ENCODE data around the gene GGA3.
"Not testable (repeated sequence)": the region's sequence is repeated elsewhere in the genome, so short reads cannot be mapped to it uniquely, and the experiment has no call there.

Gene GGA3

DNA sequence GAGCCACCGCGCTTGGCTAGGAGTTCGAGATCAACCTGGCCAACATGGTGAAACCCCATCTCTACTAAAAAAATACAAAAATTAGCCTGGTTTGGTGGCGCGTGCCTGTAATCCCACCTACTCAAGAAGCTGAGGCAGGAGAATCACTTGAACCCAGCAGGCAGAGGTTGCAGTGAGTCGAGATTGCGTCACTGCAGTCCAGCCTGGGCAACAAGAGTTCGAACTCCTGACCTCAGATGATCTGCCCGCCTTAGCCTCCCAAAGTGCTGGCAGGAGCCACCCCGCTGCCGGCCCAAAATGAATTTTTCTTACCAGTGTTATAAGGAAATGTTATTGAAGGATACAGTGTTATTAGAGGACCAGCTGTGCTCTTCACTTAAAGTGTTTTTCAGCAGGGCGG lies 53.6 kb downstream of the GGA3 start:
- no peak for DNase-seq

DNA sequence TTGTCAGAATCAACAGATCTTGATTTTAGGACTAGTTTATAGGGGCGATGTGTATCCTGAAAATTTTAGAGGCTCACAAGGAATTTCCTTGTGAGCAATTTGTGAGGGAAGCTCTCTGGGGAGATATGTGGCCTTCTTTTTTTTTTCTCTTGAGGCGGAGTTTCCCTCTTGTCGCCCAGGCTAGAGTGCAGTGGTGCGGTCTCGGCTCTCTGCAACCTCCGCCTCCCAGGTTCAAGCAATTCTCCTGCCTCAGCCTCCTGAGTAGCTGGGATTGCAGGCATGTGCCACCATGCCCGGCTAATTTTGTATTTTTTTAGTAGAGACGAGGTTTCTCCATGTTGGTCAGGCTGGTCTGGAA lies 54.4 kb downstream of the GGA3 start:
- DNase-seq: not testable (repeated sequence)

DNA sequence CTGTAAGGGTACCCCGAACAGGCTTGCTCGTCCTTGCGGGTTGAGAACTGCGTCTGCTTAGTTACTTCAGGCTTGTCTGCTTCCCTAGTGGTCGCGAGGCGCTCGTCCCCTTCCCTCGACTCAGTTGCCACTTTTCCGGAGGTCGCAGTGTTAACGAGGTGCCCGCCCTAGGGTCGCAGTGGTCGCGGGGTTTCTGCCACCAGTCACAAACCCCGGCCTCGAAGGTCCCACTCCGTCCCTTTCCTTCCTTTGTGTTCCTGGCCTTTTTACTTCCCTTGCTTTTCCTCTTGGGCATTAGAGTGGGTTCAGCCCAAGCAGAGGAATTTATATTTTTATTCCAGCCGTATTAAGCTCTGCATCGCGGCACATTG lies 55.6 kb downstream of the GGA3 start:
- DNase-seq: no peak

DNA sequence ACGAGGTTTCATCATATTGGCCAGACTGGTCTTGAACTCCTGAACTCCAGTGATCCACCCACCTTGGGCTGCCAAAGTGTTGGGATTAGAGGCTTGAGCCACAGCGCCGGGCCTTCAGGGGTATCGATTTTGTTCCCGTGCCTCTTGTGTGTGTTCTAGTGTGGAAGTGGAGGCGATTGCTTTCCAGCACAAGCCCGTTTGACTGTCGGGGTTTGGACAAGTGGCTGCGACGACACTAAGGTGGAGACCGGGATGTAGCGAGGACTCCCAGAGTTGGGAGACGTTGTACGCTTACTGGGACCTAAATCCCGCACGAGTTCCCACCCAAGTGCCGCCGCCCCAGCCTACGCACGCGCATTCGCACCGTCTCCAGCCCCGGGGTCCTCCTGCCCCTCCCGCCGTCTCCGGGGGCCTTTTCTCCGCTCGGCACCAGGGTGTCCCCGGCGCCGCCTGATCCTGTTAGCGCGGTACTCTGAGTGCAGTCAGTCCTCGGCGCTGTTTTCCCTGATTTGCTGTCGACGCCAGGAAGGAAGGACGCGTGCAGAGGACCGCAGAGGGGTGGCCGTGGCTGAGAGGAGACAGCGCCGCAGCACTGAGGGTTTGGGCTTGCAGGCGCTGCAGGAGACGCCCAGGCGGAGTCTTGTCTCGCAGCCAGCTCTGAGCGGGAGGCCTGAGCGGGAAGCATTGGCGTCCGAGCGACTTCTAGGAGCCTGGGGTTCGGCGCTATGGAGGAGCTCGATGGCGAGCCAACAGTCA lies 56.2 kb downstream of the GGA3 start, which contains the start of gene NUP85:
Gene NUP85 (plus strand): TSS at position 643 of the 756 bp plus-strand sequence. CDS start 83 bp downstream, at position 726.
- peak; percentile 80 to 91 (median 89) for DNase-seq

DNA sequence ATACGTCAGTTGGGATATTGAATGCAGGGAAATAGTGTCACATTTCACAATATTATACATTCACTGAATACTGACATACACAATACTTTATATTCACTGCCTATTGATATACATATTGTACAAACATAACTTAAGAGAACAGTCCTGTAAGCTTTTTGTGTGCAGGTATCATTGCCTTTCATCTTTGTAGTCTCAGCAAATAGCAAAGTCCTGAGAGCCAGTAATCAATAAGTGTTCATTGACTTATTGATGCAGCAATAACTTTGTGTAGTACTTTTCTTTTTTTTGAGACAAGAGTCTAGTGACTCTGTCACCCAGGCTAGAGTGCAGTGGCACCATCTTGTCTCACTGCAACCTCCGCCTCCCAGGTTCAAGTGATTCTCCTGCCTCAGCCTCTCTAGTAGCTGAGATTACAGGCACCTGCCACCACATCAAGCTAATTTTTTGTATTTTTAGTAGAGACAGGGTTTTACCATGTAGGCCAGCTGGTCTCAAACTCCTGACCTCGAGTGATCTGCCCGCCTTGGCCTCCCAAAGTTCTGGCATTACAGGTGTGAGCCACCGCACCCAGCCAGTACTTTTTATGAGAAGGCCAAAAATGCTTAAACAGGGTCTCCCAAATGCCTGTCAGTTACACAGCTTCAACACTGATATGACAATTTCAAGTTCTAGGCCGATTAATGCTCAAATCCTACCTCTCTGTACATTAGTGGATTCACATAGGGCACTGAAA lies 61.4 kb downstream of the GGA3 start:
- no peak for DNase-seq

DNA sequence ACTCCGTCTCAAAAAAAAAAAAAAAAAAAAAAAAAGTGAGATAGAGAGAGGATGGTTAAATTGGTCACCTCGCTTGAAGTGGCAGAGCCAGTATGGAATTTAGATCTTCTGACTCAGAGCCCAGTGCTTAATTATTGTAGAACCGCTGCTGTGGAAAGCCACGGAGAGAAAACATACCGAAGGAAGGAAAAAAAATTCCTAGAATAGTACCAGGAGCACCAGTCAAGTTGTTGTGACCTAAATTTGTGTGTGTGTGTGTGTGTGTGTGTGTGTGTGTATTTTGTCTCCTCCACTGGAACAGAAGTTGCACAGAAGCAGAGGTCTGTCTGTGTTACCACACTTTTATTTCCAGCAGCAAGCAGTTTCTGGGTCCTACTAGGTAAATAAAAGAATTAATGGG lies 66.5 kb downstream of the GGA3 start:
- DNase-seq: no peak

DNA sequence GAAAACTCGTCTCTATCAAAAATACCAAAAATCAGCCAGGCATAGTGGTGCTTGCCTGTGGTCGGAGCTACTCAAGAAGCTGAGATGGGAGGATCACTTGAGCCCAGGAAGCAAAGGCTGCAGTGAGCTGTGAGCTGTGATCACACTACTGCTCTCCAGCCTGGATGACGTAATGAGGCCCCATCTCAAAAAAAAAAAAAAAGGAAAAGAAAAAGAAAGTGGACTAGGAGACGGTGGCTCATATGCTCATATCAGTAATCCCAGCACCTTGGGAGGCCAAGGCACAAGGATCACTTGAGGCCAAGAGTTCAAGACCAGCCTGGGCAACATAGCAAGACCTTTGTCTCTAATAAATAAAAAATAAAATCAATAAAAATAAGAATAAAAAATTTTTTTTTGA lies 69.8 kb downstream of the GGA3 start:
- DNase-seq: no peak

DNA sequence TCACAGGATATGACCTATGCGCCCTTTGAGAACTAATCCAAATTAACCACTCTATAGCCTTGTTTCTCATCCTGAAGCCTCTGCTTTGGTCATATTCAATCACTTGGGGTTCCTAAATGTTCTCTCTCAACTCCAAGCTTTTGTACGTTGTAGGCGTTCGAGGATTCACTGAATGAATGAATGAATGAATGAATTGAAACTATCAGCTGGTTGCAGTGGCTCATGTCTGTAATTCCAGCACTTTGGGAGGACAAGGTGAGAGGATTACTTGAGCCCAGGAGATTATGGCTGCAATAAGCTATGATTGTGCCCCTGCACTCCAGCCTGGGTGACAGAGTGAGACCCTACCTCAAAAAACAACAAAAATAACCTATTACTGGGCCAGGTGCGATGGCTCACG lies 72.8 kb downstream of the GGA3 start:
- DNase-seq: no peak

All from T-helper 1 cell (primary cell).